Liver (tissue), 9 donors: ENCODE results near the gene NHLRC3. TPM values are rescaled to one million over a fixed set of nuclear protein-coding genes. Genes with fewer than 3 reads are reported as not detected.
"Not testable (repeated sequence)": the region's sequence is repeated elsewhere in the genome, so short reads cannot be mapped to it uniquely, and the experiment has no call there.

Source experiments
- DNase-seq: peaks from one replicate; pipeline ENCODE4 v3.0.0-alpha.2; 2017; ENCODE audit warnings: low spot score
- H3K27ac ChIP-seq, 2 donors: one replicate each; pipeline ENCODE4 v1.7.0; 2013; ENCODE audit warnings: inconsistent platforms in 2 of 2, low read length in 2 of 2, control low read depth in 1 of 2, low read depth in 1 of 2, mild to moderate bottlenecking in 1 of 2
- H3K27me3 ChIP-seq, 4 donors: one replicate each; pipeline versions ENCODE4 v1.6.1 to v1.7.0; 2013; ENCODE audit warnings: low read length in 3 of 4, inconsistent platforms in 1 of 4, mild to moderate bottlenecking in 1 of 4, moderate library complexity in 1 of 4; ENCODE audit not compliant: control insufficient read depth in 4 of 4, insufficient read depth in 4 of 4
- H3K36me3 ChIP-seq, 4 donors: one replicate each; pipeline versions ENCODE4 v1.6.1 to v1.7.0; 2013; ENCODE audit warnings: low read length in 3 of 4, mild to moderate bottlenecking in 3 of 4, low read depth in 1 of 4, moderate library complexity in 1 of 4; ENCODE audit not compliant: control insufficient read depth in 4 of 4, insufficient read depth in 3 of 4
- H3K4me1 ChIP-seq, 4 donors: one replicate each; pipeline versions ENCODE4 v1.6.1 to v1.7.0; 2013; ENCODE audit warnings: low read length in 3 of 4, mild to moderate bottlenecking in 3 of 4, moderate library complexity in 1 of 4; ENCODE audit not compliant: control insufficient read depth in 4 of 4, insufficient read depth in 4 of 4
- H3K4me3 ChIP-seq, 3 donors: one replicate each; pipeline versions ENCODE4 v1.6.1 to v1.7.0; 2013; ENCODE audit warnings: low read length in 3 of 3, control low read depth in 1 of 3, low read depth in 1 of 3, mild to moderate bottlenecking in 1 of 3
- H3K9ac ChIP-seq, 2 donors: one replicate each; pipeline ENCODE4 v1.7.0; 2013; ENCODE audit warnings: low read length in 2 of 2, mild to moderate bottlenecking in 2 of 2, moderate library complexity in 2 of 2, control low read depth in 1 of 2, low read depth in 1 of 2
- H3K9me3 ChIP-seq, 4 donors: one replicate each; pipeline versions ENCODE4 v1.6.1 to v1.7.0; 2013; ENCODE audit warnings: low read length in 3 of 4; ENCODE audit not compliant: control insufficient read depth in 4 of 4
- EGR1 ChIP-seq, 2 donors: IDR thresholded peaks; 2 replicates each; pipeline ENCODE4 v1.6.1; 2016 to 2018; ENCODE audit warnings: antibody characterized with exemption in 2 of 2, low read depth in 2 of 2
- FOXA1 ChIP-seq: IDR thresholded peaks from 2 replicates; pipeline ENCODE4 v1.6.1; 2016; ENCODE audit warnings: antibody characterized with exemption
- FOXA2 ChIP-seq: IDR thresholded peaks from 2 replicates; pipeline ENCODE4 v1.6.1; 2016; ENCODE audit warnings: antibody characterized with exemption
- GABPA ChIP-seq, 2 donors: IDR thresholded peaks in 1 of 2; conservative IDR thresholded peaks in 1 of 2; 2 replicates each; pipeline ENCODE4 v1.6.1; 2016; ENCODE audit warnings: antibody characterized with exemption in 2 of 2, mild to moderate bottlenecking in 1 of 2, moderate library complexity in 1 of 2
- HNF4A ChIP-seq, 2 donors: conservative IDR thresholded peaks; 2 replicates each; pipeline ENCODE4 v1.6.1; 2016; ENCODE audit warnings: antibody characterized with exemption in 2 of 2, mild to moderate bottlenecking in 2 of 2
- HNF4G ChIP-seq: IDR thresholded peaks from 2 replicates; pipeline ENCODE4 v1.6.1; 2016; ENCODE audit warnings: antibody characterized with exemption
- JUND ChIP-seq, 2 donors: IDR thresholded peaks; 2 replicates each; pipeline ENCODE4 v1.6.1; 2016; ENCODE audit warnings: antibody characterized with exemption in 2 of 2
- NR2F2 ChIP-seq: IDR thresholded peaks from 2 replicates; pipeline ENCODE4 v1.6.1; 2016; ENCODE audit warnings: antibody characterized with exemption
- RAD21 ChIP-seq, 2 donors: IDR thresholded peaks; 2 replicates each; pipeline ENCODE4 v1.6.1; 2016; ENCODE audit warnings: antibody characterized with exemption in 2 of 2, mild to moderate bottlenecking in 2 of 2
- RXRA ChIP-seq, 2 donors: IDR thresholded peaks; 2 replicates each; pipeline ENCODE4 v1.6.1; 2017 to 2018; ENCODE audit warnings: antibody characterized with exemption in 2 of 2, mild to moderate bottlenecking in 1 of 2
- SP1 ChIP-seq: IDR thresholded peaks from 2 replicates; pipeline ENCODE4 v1.6.1; 2018; ENCODE audit warnings: antibody characterized with exemption, mild to moderate bottlenecking
- TAF1 ChIP-seq: conservative IDR thresholded peaks from 2 replicates; pipeline ENCODE4 v1.6.1; 2016; ENCODE audit warnings: antibody characterized with exemption, mild to moderate bottlenecking
- YY1 ChIP-seq: IDR thresholded peaks from 2 replicates; pipeline ENCODE4 v1.6.1; 2016; ENCODE audit warnings: antibody characterized with exemption, mild to moderate bottlenecking
- WGBS: extraction: QIAGEN DNeasy Blood & Tissue Kit; methylation state at CpG from one replicate; pipeline ENCODE4 v1.1.7; 2013; 5-methylcytosine and 5-hydroxymethylcytosine counted together
- polyA plus RNA-seq, 2 donors: library from polyadenylated mRNA; stranded (reverse) in 1 of 2; unstranded in 1 of 2; fragments of 200-250 nt in 1 of 2; fragments of >200 nt in 1 of 2; fragmentation: Nextera tagmentation in 1 of 2; extraction: Ambion mirVana in 1 of 2; gene quantifications; one replicate each; pipeline versions ENCODE4 v1.2.1 to v1.2.3, GENCODE V29; 2013 to 2015
- total RNA-seq, 2 donors: library from RNA; depleted of rRNA; stranded (reverse); fragments of >200 nt; gene quantifications; one replicate each; pipeline ENCODE4 v1.2.3, GENCODE V29; 2014
- TF ChIP-seq, protein P1 (sequence below): fragments of 150-350 bp; IDR thresholded peaks from 2 replicates; pipeline ENCODE4 v1.5.1; 2017; ENCODE audit warnings: improper control_type of control experiment, low read depth, low read length; ENCODE audit not compliant: missing input control
- TF ChIP-seq, protein P2 (sequence below): IDR thresholded peaks from 2 replicates; pipeline ENCODE4 v1.6.1; 2016; ENCODE audit warnings: antibody characterized with exemption
- TF ChIP-seq, protein P3 (sequence below): IDR thresholded peaks from 2 replicates; pipeline ENCODE4 v1.6.1; 2016; ENCODE audit warnings: antibody characterized with exemption
- TF ChIP-seq, protein P4 (sequence below): IDR thresholded peaks from 2 replicates; pipeline ENCODE4 v1.6.1; 2016; ENCODE audit warnings: antibody characterized with exemption
- donor health status: healthy.
- donor health status: healthy.
- donor health status: healthy.
- donor health status: healthy.
- donor health status: healthy.

The NHLRC3 gene
- total and polyA plus RNA-seq, 4 donors = 8.4 to 16.2 (median 12.7) TPM

DNA sequence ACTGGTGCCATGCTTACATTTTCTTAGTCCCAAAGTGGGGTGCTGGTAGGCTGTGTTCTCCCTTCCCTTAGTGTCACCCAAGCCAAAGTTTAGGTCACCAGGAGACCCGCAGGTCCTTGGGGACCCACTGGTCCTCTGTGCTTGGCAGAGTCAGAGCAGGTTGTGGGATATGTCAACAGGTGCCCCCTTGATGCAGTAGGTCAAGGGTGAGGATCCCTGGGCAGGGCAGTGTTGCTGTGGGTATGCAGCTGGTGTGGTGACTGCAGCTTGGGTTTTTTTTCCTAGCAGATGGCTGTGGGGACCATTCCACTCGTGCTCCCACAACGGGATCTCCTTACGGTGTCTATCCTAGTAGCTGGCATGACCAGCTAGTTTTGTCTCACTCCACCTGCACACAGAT lies 23.7 kb downstream of the NHLRC3 start (continued):
- TF ChIP-seq, protein P1, sequence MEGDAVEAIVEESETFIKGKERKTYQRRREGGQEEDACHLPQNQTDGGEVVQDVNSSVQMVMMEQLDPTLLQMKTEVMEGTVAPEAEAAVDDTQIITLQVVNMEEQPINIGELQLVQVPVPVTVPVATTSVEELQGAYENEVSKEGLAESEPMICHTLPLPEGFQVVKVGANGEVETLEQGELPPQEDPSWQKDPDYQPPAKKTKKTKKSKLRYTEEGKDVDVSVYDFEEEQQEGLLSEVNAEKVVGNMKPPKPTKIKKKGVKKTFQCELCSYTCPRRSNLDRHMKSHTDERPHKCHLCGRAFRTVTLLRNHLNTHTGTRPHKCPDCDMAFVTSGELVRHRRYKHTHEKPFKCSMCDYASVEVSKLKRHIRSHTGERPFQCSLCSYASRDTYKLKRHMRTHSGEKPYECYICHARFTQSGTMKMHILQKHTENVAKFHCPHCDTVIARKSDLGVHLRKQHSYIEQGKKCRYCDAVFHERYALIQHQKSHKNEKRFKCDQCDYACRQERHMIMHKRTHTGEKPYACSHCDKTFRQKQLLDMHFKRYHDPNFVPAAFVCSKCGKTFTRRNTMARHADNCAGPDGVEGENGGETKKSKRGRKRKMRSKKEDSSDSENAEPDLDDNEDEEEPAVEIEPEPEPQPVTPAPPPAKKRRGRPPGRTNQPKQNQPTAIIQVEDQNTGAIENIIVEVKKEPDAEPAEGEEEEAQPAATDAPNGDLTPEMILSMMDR = no peak
- TF ChIP-seq GABPA (IDR thresholded peaks at IDR 0.05 in 1 of 2, conservative IDR thresholded peaks at IDR 0.05 in 1 of 2) (no peak), FOXA2 (no peak), NR2F2 (no peak), TAF1 (no peak), EGR1 (IDR thresholded peaks at IDR 0.05; ENCODE audit: low read depth in 2 of 2) (no peak)

DNA sequence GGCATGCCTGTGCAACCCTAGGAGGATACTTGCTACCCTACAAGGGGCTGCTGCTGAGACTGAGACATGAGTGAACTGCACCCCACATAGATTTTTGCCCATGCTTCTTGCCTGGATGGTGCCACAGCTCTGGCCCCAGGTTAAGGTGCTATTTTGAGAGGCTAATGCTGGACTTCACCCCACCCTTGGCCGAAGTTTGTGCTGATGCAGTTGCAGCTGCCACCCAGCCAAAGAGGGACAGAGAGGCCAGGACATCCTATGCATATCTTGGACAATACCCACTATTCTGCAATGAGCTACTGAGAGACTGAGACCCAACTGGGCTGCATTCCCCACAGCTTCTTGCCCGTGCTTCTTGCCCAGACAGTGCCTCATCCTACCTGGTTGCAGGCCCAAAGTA lies 34.6 kb downstream of the NHLRC3 start:
- H3K9ac ChIP-seq = no peak overlapping the region
- no peaks in the 10 kb centered on the region for H3K4me1 ChIP-seq
- no peak overlapping the region for H3K27ac ChIP-seq
- WGBS = 83% methylated on average over 2 of the region's 2 CpGs
- H3K36me3 ChIP-seq = no peaks in the 10 kb centered on the region
- H3K9me3 ChIP-seq = peaks cover 0 to 4% (median 0%) of the 10 kb centered on the region in 4 donors
- no peak for DNase-seq
- TF ChIP-seq EGR1 (IDR thresholded peaks at IDR 0.05; ENCODE audit: low read depth in 2 of 2) (no peak), JUND (IDR thresholded peaks at IDR 0.05) (no peak), HNF4A (conservative IDR thresholded peaks at IDR 0.05) (no peak), SP1 (no peak), RXRA (IDR thresholded peaks at IDR 0.05) (no peak), NR2F2 (no peak)
- TF ChIP-seq, protein P2, sequence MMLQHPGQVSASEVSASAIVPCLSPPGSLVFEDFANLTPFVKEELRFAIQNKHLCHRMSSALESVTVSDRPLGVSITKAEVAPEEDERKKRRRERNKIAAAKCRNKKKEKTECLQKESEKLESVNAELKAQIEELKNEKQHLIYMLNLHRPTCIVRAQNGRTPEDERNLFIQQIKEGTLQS = no peak
- TF ChIP-seq, protein P1 = no peak
- no peaks in the 10 kb centered on the region for H3K27me3 ChIP-seq
- H3K4me3 ChIP-seq = no peak overlapping the region

DNA sequence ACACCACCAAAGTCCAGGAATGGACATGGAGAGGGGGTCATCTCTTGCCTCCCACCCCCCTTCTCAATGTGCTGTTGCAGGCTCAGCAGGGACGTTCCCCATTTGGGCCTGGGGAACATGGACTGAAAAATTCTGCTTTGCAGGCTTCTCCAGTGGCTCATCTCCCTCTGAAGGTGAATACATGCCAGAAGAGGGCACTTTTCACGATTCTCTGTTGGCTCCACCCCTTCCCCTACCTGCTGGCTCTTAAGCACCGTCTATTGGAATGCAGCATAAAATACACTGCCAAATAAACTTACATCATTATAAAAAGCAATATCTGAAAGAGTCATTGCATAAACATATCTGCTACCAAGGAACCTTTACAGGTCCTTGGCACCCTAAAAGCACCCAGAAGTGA lies 35.7 kb downstream of the NHLRC3 start:
- TF ChIP-seq FOXA2 (no peak), NR2F2 (no peak), RAD21 (IDR thresholded peaks at IDR 0.05) (no peak), JUND (IDR thresholded peaks at IDR 0.05) (no peak), FOXA1 (no peak), EGR1 (IDR thresholded peaks at IDR 0.05; ENCODE audit: low read depth in 2 of 2) (no peak), YY1 (no peak), HNF4G (no peak), HNF4A (conservative IDR thresholded peaks at IDR 0.05) (no peak), GABPA (IDR thresholded peaks at IDR 0.05 in 1 of 2, conservative IDR thresholded peaks at IDR 0.05 in 1 of 2) (no peak), RXRA (IDR thresholded peaks at IDR 0.05) (no peak), TAF1 (no peak), SP1 (no peak)
- TF ChIP-seq, protein P1 = no peak
- TF ChIP-seq, protein P3, sequence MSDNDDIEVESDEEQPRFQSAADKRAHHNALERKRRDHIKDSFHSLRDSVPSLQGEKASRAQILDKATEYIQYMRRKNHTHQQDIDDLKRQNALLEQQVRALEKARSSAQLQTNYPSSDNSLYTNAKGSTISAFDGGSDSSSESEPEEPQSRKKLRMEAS = no peak
- TF ChIP-seq, protein P4, sequence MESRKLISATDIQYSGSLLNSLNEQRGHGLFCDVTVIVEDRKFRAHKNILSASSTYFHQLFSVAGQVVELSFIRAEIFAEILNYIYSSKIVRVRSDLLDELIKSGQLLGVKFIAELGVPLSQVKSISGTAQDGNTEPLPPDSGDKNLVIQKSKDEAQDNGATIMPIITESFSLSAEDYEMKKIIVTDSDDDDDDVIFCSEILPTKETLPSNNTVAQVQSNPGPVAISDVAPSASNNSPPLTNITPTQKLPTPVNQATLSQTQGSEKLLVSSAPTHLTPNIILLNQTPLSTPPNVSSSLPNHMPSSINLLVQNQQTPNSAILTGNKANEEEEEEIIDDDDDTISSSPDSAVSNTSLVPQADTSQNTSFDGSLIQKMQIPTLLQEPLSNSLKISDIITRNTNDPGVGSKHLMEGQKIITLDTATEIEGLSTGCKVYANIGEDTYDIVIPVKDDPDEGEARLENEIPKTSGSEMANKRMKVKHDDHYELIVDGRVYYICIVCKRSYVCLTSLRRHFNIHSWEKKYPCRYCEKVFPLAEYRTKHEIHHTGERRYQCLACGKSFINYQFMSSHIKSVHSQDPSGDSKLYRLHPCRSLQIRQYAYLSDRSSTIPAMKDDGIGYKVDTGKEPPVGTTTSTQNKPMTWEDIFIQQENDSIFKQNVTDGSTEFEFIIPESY = no peak
- no peak for DNase-seq
- Histone ChIP-seq H3K9me3 (peaks cover 0 to 7% (median 0%) of the 10 kb centered on the region in 4 donors), H3K36me3 (no peaks in the 10 kb centered on the region), H3K27me3 (no peaks in the 10 kb centered on the region), H3K4me1 (no peaks in the 10 kb centered on the region), H3K4me3 (no peak overlapping the region), H3K27ac (no peak overlapping the region), H3K9ac (no peak overlapping the region)
- WGBS = 50% methylated on average over 3 of the region's 3 CpGs

DNA sequence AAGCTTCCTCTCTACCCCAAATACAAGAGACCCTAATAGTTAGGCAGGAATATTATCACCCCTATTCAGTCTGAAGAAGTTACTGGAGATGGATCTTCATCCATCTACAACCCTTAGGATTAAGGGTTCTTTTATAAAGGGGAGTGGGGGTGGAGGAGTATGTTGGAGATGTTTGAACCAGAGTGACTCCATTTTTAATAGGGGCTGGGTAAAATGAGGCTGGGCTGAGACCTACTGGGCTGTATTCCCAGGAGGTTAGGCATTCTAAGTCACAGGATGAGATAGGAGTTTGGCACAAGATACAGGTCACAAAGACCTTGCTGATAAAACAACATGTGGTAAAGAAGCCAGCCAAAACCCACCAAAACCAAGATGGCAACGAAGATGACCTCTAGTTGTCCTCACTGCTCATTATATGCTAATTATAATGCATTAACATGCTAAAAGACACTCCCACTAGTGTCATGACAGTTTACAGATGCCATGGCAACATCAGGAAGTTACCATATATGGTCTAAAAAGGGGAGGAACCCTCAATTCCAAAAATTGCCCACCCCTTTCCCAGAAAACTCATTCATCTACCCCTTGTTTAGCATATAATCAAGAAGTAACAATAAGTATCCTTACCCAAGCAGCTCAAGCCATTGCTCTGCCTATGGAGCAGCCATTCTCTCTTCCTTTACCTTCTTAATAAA lies 48.1 kb downstream of the NHLRC3 start:
- not testable (repeated sequence) for H3K27me3 ChIP-seq, H3K27ac ChIP-seq, H3K4me3 ChIP-seq, H3K9ac ChIP-seq, H3K9me3 ChIP-seq, H3K4me1 ChIP-seq, H3K36me3 ChIP-seq, DNase-seq
- 41% methylated on average over 1 of the region's 1 CpG for WGBS
